Subcutaneous adipose tissue (tissue), 4 donors: ENCODE data around the gene SOX11. TPM values are rescaled to one million over a fixed set of nuclear protein-coding genes. Genes with fewer than 3 reads are reported as not detected.

Source experiments
- CTCF ChIP-seq: fragments of 450-650 bp; IDR thresholded peaks from one replicate; pipeline ENCODE4 v1.5.1; 2016; ENCODE audit warnings: low read depth, mild to moderate bottlenecking, control low read depth, antibody characterized with exemption, moderate library complexity
- total RNA-seq, 4 donors: library from RNA; depleted of rRNA; stranded (reverse); fragments of >200 nt; gene quantifications; one replicate each; pipeline ENCODE4 v1.1.0, GENCODE V29; 2016

Gene SOX11
- total RNA-seq, 4 donors from 2014 or later: not detected

DNA sequence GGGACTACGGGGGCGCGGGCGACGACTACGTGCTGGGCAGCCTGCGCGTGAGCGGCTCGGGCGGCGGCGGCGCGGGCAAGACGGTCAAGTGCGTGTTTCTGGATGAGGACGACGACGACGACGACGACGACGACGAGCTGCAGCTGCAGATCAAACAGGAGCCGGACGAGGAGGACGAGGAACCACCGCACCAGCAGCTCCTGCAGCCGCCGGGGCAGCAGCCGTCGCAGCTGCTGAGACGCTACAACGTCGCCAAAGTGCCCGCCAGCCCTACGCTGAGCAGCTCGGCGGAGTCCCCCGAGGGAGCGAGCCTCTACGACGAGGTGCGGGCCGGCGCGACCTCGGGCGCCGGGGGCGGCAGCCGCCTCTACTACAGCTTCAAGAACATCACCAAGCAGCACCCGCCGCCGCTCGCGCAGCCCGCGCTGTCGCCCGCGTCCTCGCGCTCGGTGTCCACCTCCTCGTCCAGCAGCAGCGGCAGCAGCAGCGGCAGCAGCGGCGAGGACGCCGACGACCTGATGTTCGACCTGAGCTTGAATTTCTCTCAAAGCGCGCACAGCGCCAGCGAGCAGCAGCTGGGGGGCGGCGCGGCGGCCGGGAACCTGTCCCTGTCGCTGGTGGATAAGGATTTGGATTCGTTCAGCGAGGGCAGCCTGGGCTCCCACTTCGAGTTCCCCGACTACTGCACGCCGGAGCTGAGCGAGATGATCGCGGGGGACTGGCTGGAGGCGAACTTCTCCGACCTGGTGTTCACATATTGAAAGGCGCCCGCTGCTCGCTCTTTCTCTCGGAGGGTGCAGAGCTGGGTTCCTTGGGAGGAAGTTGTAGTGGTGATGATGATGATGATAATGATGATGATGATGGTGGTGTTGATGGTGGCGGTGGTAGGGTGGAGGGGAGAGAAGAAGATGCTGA is 1.4 kb downstream of the SOX11 start:
- TF ChIP-seq CTCF: no peak

- TF ChIP-seq CTCF: no peak
These were observed 2.1 kb downstream of the SOX11 start for GRCh38 chr2:5694306-5694705.

DNA sequence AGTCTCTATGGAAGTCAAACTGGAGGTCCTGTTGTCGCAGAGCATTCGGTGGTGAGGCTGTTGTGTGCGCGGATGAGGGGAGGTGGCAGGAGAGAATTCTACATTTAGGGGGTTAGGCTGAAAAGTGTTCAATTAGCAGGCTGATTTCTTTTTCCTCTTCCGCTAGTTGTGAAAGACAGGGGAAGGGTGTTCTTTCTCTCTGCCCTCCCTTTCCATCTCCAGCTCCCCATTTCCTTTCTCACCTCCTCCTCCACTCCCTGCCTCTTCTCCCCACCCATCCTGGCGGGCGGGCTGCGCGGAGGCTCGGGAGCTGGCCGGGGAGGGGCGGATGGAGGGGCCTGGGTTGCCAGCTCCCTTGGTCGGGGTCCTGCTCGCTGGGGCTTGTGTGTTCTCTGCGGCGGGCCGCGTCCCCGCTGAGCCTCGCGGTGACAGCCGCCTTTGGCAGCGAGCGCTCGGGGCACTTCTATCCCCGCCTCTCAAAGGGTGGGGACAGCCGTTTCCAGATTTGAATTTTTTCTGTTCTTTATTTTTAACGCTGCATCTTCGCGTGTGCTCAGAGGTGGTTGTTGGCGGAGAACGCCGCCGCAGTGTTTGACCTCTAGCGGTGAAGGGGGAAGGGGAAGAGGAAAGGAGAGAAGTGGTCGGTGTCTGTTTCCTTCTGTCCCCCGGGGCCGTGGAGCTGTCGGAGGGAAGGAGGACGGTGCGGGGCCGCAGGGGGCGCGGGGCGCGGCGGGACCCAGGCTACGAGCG is 3.6 kb downstream of the SOX11 start:
- TF ChIP-seq CTCF: no peak

DNA sequence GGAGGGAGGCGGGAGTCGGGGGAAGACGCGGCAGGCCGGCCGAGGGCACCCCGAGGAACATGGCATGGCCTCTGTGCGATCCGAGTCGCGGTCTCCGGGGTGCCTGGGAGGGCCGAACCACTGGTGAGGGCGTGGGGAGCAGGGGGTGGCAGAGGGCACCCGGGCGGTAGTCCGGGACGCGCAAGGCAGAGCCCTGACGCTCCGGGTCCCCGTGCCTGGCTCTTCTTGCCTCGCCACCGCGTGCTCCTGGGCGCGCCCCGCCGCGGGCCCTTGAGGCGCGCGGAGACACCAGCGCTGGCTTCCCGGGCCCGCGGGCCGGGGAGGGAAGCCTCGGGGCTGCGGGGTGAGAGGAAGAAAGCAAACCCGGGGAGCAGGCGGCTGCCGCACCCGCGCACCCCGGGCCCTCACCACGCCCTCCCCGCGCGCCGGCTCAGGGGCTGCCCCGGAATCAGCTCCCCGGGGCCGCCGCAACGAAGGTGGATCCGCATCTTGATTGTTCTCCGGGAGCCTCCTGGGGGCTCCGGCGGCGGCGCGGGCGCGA is 4.3 kb downstream of the SOX11 start:
- no peak for TF ChIP-seq CTCF

- no peak for TF ChIP-seq CTCF
These were observed 4.8 kb downstream of the SOX11 start for GRCh38 chr2:5696945-5697521.

DNA sequence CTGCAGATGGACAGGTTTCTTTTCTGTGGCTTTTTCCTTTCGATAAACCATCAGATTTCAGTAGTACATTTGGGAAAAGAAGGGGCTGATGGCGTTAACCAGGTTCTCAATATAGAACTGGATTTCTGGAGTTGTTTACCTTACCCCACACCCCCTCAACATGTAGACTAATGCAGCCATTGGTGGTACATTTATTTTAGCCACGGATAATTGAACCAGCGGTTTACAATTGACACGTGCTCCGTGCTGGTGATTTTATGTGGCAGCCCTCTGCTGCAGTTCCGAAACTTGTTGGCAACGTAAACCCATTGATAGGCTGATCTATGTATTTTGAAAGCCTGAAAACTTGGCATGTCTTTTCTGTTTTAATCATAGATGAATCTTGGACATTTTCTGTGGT is 5.4 kb downstream of the SOX11 start:
- no peak for TF ChIP-seq CTCF

- no peak for TF ChIP-seq CTCF
These were observed 6.0 kb downstream of the SOX11 start for GRCh38 chr2:5698134-5698533.
